ENCODE measurements around the gene NANOS2.

The NANOS2 gene

GRCh38 chr19:45955905-45956608 lies 41.5 kb upstream of the NANOS2 start:
- no peak overlapping the region for H3K27ac ChIP-seq
- TF ChIP-seq ZFX (IDR thresholded peaks at IDR 0.05; ENCODE audit: borderline replicate concordance): no peak
- no peak for TF ChIP-seq CTCF (IDR thresholded peaks at IDR 0.05)

GRCh38 chr19:45954156-45954555 lies 39.6 kb upstream of the NANOS2 start:
- TF ChIP-seq CTCF (IDR thresholded peaks at IDR 0.05) (no peak), ZFX (IDR thresholded peaks at IDR 0.05; ENCODE audit: borderline replicate concordance) (no peak)
- H3K27ac ChIP-seq: no peak overlapping the region

GRCh38 chr19:45953676-45954075 lies 39.1 kb upstream of the NANOS2 start:
- no peak overlapping the region for H3K27ac ChIP-seq
- TF ChIP-seq CTCF (IDR thresholded peaks at IDR 0.05): no peak
- TF ChIP-seq ZFX (IDR thresholded peaks at IDR 0.05; ENCODE audit: borderline replicate concordance): no peak

- no peak overlapping the region for H3K27ac ChIP-seq
- TF ChIP-seq ZFX (IDR thresholded peaks at IDR 0.05; ENCODE audit: borderline replicate concordance): no peak
Observed at GRCh38 chr19:45952686-45953505, 38.3 kb upstream of the NANOS2 start.

- TF ChIP-seq ZFX (IDR thresholded peaks at IDR 0.05; ENCODE audit: borderline replicate concordance) (no peak), CTCF (IDR thresholded peaks at IDR 0.05) (no peak)
- no peak overlapping the region for H3K27ac ChIP-seq
Observed at GRCh38 chr19:45952341-45952685, 37.7 kb upstream of the NANOS2 start.

- TF ChIP-seq CTCF (IDR thresholded peaks at IDR 0.05) (no peak), ZFX (IDR thresholded peaks at IDR 0.05; ENCODE audit: borderline replicate concordance) (no peak)
- H3K27ac ChIP-seq: no peak overlapping the region
Observed at GRCh38 chr19:45947926-45948325, 33.3 kb upstream of the NANOS2 start.

- no peak for TF ChIP-seq CTCF (IDR thresholded peaks at IDR 0.05)
Observed at GRCh38 chr19:45940515-45940805, 25.9 kb upstream of the NANOS2 start.

More at GRCh38 chr19:45940515-45940805, 25.9 kb upstream of the NANOS2 start:
- no peak overlapping the region for H3K27ac ChIP-seq

Measured in 22Rv1 (cell line).